GM19035 (cell line): ENCODE results near the gene PAX1.

Source experiments
- ATAC-seq: cut with Tn5 transposase; IDR thresholded peaks from one replicate; pipeline ENCODE4 v1.9.1; 2021; ENCODE audit not compliant: unreplicated experiment

The PAX1 gene

DNA sequence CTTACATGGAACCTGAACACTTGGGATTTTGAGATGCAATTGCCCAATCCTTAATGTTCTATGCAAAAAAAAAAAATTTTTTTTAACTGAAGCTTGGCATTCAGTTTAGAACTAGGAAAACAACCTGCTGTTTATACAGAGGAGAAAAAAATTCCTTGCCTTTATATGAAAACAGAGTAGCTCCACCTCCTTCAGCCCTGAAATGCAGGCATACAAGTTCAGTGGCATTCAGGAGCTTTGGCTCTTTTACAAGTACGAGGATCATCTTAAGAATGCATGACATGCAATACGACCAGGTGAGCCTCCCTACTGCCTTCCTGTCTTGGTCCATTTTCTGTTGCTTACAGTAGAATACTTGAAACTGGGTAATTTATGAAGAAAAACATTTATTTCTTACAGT lies 20.4 kb downstream of the PAX1 start:
- no peak for ATAC-seq

- ATAC-seq: no peak
Observed at GRCh38 chr20:21729316-21729715, 23.9 kb downstream of the PAX1 start.

DNA sequence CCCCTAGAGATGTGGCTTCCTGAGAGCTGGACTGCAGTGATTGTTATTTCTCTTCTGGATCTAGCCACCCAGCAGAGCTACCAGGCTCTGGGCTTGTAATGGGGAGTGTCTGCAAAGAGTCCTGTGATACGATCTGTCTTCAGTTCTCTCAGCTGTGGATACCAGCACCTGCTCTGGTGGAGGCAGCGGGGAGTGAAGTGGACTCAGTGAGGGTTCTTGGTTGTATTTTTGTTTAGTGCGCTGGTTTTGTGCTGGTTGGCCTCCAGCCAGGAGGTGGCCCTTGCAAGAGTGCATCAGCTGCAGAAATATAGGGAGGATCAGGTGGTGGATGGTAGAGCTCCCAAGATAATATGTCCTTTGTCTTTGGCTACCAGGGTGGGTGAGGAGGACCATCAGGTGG lies 33.7 kb downstream of the PAX1 start:
- no peak for ATAC-seq

- ATAC-seq: no peak
Observed at GRCh38 chr20:21739682-21740081, 34.2 kb downstream of the PAX1 start.

GRCh38 chr20:21741266-21741665 lies 35.8 kb downstream of the PAX1 start:
- ATAC-seq: no peak

DNA sequence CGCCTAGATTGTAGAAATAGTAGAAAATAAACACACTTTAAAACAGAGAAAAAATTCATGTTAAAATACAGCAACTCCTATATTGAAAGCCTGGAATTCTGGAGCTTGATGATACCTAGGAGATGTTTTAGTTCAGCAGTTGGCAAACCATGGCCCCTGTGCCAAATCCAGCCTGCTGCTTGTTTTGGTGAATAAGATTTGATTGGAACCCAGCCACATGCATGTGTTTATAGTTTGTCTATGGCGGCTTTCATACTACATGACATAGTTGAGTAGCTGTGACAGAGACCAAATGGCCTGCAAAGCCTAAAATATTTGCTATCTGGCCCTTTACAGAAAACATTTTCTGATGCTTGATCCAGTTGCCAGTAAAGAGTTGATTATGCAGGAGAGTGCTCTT lies 57.2 kb downstream of the PAX1 start:
- ATAC-seq: no peak

DNA sequence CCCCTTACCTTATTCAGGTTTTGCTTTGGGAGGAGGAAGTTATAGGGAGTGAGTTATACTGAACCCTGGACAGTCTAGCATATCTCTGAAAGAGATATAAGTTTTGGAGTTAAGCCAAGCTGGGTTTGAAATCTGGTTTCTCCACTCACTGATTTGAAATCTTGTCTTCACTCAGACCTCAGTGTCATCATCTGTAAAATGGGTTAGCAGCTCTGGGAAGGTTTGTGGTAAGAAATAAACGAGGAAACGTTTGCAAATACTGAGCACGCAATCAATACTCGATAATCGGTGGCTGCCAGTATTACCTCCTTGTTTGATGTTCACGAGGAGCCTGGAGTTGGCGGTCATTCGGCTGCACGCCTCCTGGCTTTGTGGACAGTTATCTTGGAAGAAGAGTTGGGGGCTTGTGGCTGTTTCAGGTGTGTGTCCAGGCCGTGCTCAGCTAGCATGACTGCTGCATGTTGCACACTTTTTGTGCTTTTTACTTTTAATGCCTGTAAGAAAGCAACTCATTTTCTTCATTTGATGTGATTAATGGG lies 61.8 kb downstream of the PAX1 start:
- no peak for ATAC-seq

DNA sequence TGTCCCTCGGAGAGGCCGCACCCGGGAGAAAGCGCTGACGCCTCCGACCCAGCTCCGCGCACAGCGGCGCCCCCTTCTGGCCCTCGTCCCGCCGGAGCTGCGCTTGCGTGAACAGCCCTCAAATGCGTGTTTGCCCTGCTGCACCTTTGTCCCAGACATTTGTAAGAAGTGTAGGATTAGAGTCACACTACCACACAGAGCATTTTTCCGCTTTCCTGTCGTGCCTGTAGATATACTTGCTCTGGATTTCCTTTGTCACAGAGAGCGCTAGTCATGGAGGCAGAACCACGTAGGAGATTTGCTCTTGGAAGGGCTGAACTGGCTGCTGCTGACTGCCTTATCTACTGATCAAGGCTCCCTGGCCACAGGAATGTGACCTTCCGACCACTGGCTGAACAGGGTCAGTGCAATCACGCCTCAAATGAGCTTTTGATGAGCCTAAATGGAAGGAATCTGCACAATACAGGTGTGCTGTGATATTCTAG lies 62.3 kb downstream of the PAX1 start:
- ATAC-seq: no peak
